Loucy (cell line): ENCODE data around the gene CRYBA4.

Source experiments
- EZH2phosphoT487 ChIP-seq: fragments of 200-600 bp; IDR thresholded peaks from 2 replicates; pipeline ENCODE4 v1.6.1; 2018; ENCODE audit warnings: antibody characterized with exemption, mild to moderate bottlenecking, moderate library complexity, borderline replicate concordance
- TF ChIP-seq, protein P1 (sequence below): fragments of 200-600 bp; sonication (generic); conservative IDR thresholded peaks from 2 replicates; pipeline ENCODE4 v1.5.1; 2014; ENCODE audit warnings: mild to moderate bottlenecking, antibody characterized with exemption, low read length

DNA sequence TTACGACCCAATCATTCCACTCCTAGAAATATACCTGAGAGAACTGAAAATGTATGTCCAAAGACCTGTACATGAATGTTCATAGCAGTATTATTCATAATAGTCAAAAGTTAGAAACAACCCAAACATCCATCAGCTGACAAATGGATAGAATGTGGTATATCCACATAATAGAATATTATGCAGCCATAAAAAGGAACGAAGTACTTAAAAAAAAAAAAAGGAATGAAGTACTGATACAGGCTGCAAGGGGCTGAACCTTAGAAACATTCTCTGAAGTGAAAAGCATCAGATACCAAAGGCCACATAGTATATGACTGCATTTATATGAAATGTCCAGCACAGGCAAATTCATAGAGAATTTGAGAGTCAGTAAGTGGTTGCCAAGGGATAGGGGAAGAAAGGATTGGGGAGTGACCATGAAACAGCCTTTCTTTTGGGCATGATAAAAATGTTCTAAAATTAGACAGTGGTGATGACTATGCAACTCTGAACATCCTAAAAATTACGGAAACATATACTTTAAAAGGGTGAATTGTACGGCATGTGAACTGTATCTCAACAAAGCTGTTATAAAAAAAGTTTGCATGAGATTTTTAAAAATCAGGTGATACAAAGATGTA is 33.7 kb upstream of the CRYBA4 start:
- TF ChIP-seq, protein P1, sequence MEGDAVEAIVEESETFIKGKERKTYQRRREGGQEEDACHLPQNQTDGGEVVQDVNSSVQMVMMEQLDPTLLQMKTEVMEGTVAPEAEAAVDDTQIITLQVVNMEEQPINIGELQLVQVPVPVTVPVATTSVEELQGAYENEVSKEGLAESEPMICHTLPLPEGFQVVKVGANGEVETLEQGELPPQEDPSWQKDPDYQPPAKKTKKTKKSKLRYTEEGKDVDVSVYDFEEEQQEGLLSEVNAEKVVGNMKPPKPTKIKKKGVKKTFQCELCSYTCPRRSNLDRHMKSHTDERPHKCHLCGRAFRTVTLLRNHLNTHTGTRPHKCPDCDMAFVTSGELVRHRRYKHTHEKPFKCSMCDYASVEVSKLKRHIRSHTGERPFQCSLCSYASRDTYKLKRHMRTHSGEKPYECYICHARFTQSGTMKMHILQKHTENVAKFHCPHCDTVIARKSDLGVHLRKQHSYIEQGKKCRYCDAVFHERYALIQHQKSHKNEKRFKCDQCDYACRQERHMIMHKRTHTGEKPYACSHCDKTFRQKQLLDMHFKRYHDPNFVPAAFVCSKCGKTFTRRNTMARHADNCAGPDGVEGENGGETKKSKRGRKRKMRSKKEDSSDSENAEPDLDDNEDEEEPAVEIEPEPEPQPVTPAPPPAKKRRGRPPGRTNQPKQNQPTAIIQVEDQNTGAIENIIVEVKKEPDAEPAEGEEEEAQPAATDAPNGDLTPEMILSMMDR = no peak
- TF ChIP-seq EZH2phosphoT487 = no peak
